ENCODE measurements around the gene NSMCE1.

NSMCE1 gene

GRCh38 chr16:27179500-27180072 is 89.0 kb downstream of the NSMCE1 start:
- Histone ChIP-seq H2AFZ (ENCODE audit: insufficient read depth, low read length, poor library complexity) (no peak overlapping the region), H3K14ac (ENCODE audit: low read length) (no peak overlapping the region), H4K91ac (ENCODE audit: low read depth, low read length) (no peak overlapping the region), H3K18ac (ENCODE audit: low read length) (no peak overlapping the region), H2BK120ac (ENCODE audit: insufficient read depth, low read length, poor library complexity) (no peak overlapping the region), H2BK5ac (ENCODE audit: low read depth, low read length, poor library complexity) (no peak overlapping the region), H4K12ac (ENCODE audit: low read depth, low read length) (no peak overlapping the region), H3K4ac (ENCODE audit: low read depth, low read length) (no peak overlapping the region), H4K8ac (ENCODE audit: low read depth, low read length) (no peak overlapping the region), H3K36me3 (ENCODE audit: control insufficient read depth in 1 of 2, insufficient read depth in 2 of 2, low read length in 2 of 2) (no peaks in the 10 kb centered on the region), H3K4me3 (ENCODE audit: low read depth, low read length) (no peak overlapping the region), H3K4me1 (ENCODE audit: control insufficient read depth in 1 of 2, insufficient read depth in 2 of 2, low read length in 2 of 2) (no peaks in the 10 kb centered on the region), H3K27me3 (ENCODE audit: insufficient read depth, low read length) (no peaks in the 10 kb centered on the region), H3K9me3 (ENCODE audit: insufficient read depth, low read depth, low read length) (peaks cover 3% of the 10 kb centered on the region), H2AK5ac (ENCODE audit: low read length) (no peak overlapping the region), H3K9ac (ENCODE audit: low read length) (no peak overlapping the region), H3K4me2 (ENCODE audit: low read length) (no peak overlapping the region), H2BK12ac (ENCODE audit: low read length) (no peak overlapping the region), H3K79me2 (ENCODE audit: control insufficient read depth, insufficient read depth, low read length, poor library complexity) (no peaks in the 10 kb centered on the region), H3K79me1 (ENCODE audit: low read length) (no peaks in the 10 kb centered on the region), H3K23ac (ENCODE audit: low read length) (no peak overlapping the region), H3K27ac (ENCODE audit: low read depth, low read length) (no peak overlapping the region)
- DNase-seq = peak; percentile 59 to 72
- no CpG with 5 or more reads among the region's 13 CpGs for WGBS (ENCODE audit: extremely low coverage, insufficient coverage, insufficient read length)

- Histone ChIP-seq H2AK5ac (ENCODE audit: low read length) (no peak overlapping the region), H3K18ac (ENCODE audit: low read length) (no peak overlapping the region), H3K27me3 (ENCODE audit: insufficient read depth, low read length) (no peaks in the 10 kb centered on the region), H2AFZ (ENCODE audit: insufficient read depth, low read length, poor library complexity) (no peak overlapping the region), H3K4me2 (ENCODE audit: low read length) (no peak overlapping the region), H3K14ac (ENCODE audit: low read length) (no peak overlapping the region), H4K8ac (ENCODE audit: low read depth, low read length) (no peak overlapping the region), H2BK120ac (ENCODE audit: insufficient read depth, low read length, poor library complexity) (no peak overlapping the region), H3K23ac (ENCODE audit: low read length) (no peak overlapping the region), H3K79me1 (ENCODE audit: low read length) (no peaks in the 10 kb centered on the region), H3K4me1 (ENCODE audit: control insufficient read depth in 1 of 2, insufficient read depth in 2 of 2, low read length in 2 of 2) (no peaks in the 10 kb centered on the region), H2BK12ac (ENCODE audit: low read length) (no peak overlapping the region), H3K79me2 (ENCODE audit: control insufficient read depth, insufficient read depth, low read length, poor library complexity) (no peaks in the 10 kb centered on the region), H3K27ac (ENCODE audit: low read depth, low read length) (no peak overlapping the region), H3K4me3 (ENCODE audit: low read depth, low read length) (no peak overlapping the region), H4K91ac (ENCODE audit: low read depth, low read length) (no peak overlapping the region), H3K4ac (ENCODE audit: low read depth, low read length) (no peak overlapping the region), H4K12ac (ENCODE audit: low read depth, low read length) (no peak overlapping the region), H3K9me3 (ENCODE audit: insufficient read depth, low read depth, low read length) (peaks cover 3% of the 10 kb centered on the region), H3K9ac (ENCODE audit: low read length) (no peak overlapping the region), H2BK5ac (ENCODE audit: low read depth, low read length, poor library complexity) (no peak overlapping the region), H3K36me3 (ENCODE audit: control insufficient read depth in 1 of 2, insufficient read depth in 2 of 2, low read length in 2 of 2) (no peaks in the 10 kb centered on the region)
- DNase-seq = peak in 1 of 2 donors; percentile 25
- no CpG with 5 or more reads among the region's 13 CpGs for WGBS (ENCODE audit: extremely low coverage, insufficient coverage, insufficient read length)
Measured at GRCh38 chr16:27177031-27177774, 91.4 kb downstream of the NSMCE1 start.

DNA sequence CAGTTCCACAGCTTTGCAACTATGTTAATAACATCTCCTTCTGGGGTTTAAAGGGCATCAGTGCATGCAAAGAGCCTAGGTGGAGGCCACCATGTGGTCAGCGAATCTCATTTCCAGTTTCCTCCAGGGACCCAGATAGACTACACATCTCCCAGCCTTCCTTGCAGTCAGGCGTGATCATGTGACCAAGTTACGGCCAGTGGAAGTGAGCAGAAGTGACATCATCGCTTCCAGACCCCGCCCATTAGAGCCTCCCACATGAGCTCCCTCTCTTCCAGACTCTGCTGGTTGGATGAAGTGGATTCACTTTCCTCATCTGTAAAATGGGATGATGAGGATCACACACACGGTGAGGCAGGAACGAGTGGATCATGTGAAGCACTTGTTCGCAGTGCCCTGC is 92.7 kb downstream of the NSMCE1 start:
- no peaks in the 10 kb centered on the region for H3K27me3 ChIP-seq (ENCODE audit: insufficient read depth, low read length)
- H3K27ac ChIP-seq (ENCODE audit: low read depth, low read length) = no peak overlapping the region
- H3K36me3 ChIP-seq (ENCODE audit: control insufficient read depth in 1 of 2, insufficient read depth in 2 of 2, low read length in 2 of 2) = no peaks in the 10 kb centered on the region
- H3K4me2 ChIP-seq (ENCODE audit: low read length) = no peak overlapping the region
- no peak overlapping the region for H4K8ac ChIP-seq (ENCODE audit: low read depth, low read length)
- no peak overlapping the region for H3K14ac ChIP-seq (ENCODE audit: low read length)
- no peak for DNase-seq
- no peaks in the 10 kb centered on the region for H3K4me1 ChIP-seq (ENCODE audit: control insufficient read depth in 1 of 2, insufficient read depth in 2 of 2, low read length in 2 of 2)
- no peak overlapping the region for H3K18ac ChIP-seq (ENCODE audit: low read length)
- no peak overlapping the region for H2BK120ac ChIP-seq (ENCODE audit: insufficient read depth, low read length, poor library complexity)
- H2AK5ac ChIP-seq (ENCODE audit: low read length) = no peak overlapping the region
- no peak overlapping the region for H2AFZ ChIP-seq (ENCODE audit: insufficient read depth, low read length, poor library complexity)
- no peak overlapping the region for H4K12ac ChIP-seq (ENCODE audit: low read depth, low read length)
- no peak overlapping the region for H3K4me3 ChIP-seq (ENCODE audit: low read depth, low read length)
- H3K23ac ChIP-seq (ENCODE audit: low read length) = no peak overlapping the region
- H4K91ac ChIP-seq (ENCODE audit: low read depth, low read length) = no peak overlapping the region
- H2BK5ac ChIP-seq (ENCODE audit: low read depth, low read length, poor library complexity) = no peak overlapping the region
- H3K9ac ChIP-seq (ENCODE audit: low read length) = no peak overlapping the region
- no peak overlapping the region for H2BK12ac ChIP-seq (ENCODE audit: low read length)
- no peaks in the 10 kb centered on the region for H3K79me2 ChIP-seq (ENCODE audit: control insufficient read depth, insufficient read depth, low read length, poor library complexity)
- peaks cover 5% of the 10 kb centered on the region for H3K9me3 ChIP-seq (ENCODE audit: insufficient read depth, low read depth, low read length)
- WGBS (ENCODE audit: extremely low coverage, insufficient coverage, insufficient read length) = no CpG with 5 or more reads among the region's 8 CpGs
- H3K79me1 ChIP-seq (ENCODE audit: low read length) = no peaks in the 10 kb centered on the region
- H3K4ac ChIP-seq (ENCODE audit: low read depth, low read length) = no peak overlapping the region
